ENCODE measurements around the gene ELFN2. TPM values are rescaled to one million over a fixed set of nuclear protein-coding genes. Genes with fewer than 3 reads are reported as not detected.
"Not testable (repeated sequence)": the region's sequence is repeated elsewhere in the genome, so short reads cannot be mapped to it uniquely, and the experiment has no call there.

ELFN2 gene
- total RNA-seq, 1 experiment from 2014 or later = 30.8 TPM

GRCh38 chr22:37470087-37470445, 42.8 kb upstream of the ELFN2 start:
- Histone ChIP-seq H3K4me2 (no peak overlapping the region), H3K9me2 (ENCODE audit: insufficient read depth) (no peaks in the 10 kb centered on the region), H3K36me3 (ENCODE audit: low read depth) (no peaks in the 10 kb centered on the region), H3K27me3 (ENCODE audit: insufficient read depth, low read depth) (no peaks in the 10 kb centered on the region), H3K4me3 (no peak overlapping the region), H2AFZ (no peak overlapping the region), H3K79me2 (ENCODE audit: low read depth) (no peaks in the 10 kb centered on the region), H3K27ac (no peak overlapping the region), H3F3A (ENCODE audit: insufficient read depth, low read depth) (peaks cover 10% of the 10 kb centered on the region; the same call in 1 of the 2 replicates), H3K4me1 (replicated peaks; ENCODE audit: insufficient read depth) (no peaks in the 10 kb centered on the region), H3K9me3 (ENCODE audit: insufficient read depth, low read depth) (no peaks in the 10 kb centered on the region), H4K20me1 (ENCODE audit: insufficient read depth) (no peaks in the 10 kb centered on the region)
- ChIA-PET POLR2A (ENCODE audit: unreplicated experiment) (no interaction called here), CTCF (interaction anchor here (0.6 kb wide), 1 partner anchor 164 kb away, joined by 3 read pairs; no protein-coding TSS in a partner anchor)
- TF ChIP-seq EZH2 (IDR thresholded peaks at IDR 0.05; ENCODE audit: low read depth) = no peak
- TF ChIP-seq CTCF (conservative IDR thresholded peaks at IDR 0.05) = no peak
- no peak for DNase-seq
- intact Hi-C loops (cut with micrococcal nuclease; ENCODE audit: unreplicated experiment) = no loop called here
- BruUV-seq (replicated peaks) = no TSS peak

- no TSS peak for BruUV-seq (replicated peaks)
- Histone ChIP-seq H3K79me2 (ENCODE audit: low read depth) (no peaks in the 10 kb centered on the region), H3K4me2 (no peak overlapping the region), H4K20me1 (ENCODE audit: insufficient read depth) (no peaks in the 10 kb centered on the region), H3K36me3 (ENCODE audit: low read depth) (no peaks in the 10 kb centered on the region), H3K4me3 (no peak overlapping the region), H3K27me3 (ENCODE audit: insufficient read depth, low read depth) (no peaks in the 10 kb centered on the region), H3K27ac (no peak overlapping the region), H2AFZ (no peak overlapping the region), H3K4me1 (replicated peaks; ENCODE audit: insufficient read depth) (no peaks in the 10 kb centered on the region), H3K9me3 (ENCODE audit: insufficient read depth, low read depth) (no peaks in the 10 kb centered on the region), H3F3A (ENCODE audit: insufficient read depth, low read depth) (peaks cover 10% of the 10 kb centered on the region; the same call in 1 of the 2 replicates), H3K9me2 (ENCODE audit: insufficient read depth) (no peaks in the 10 kb centered on the region)
- TF ChIP-seq CTCF (conservative IDR thresholded peaks at IDR 0.05) (no peak), EZH2 (IDR thresholded peaks at IDR 0.05; ENCODE audit: low read depth) (no peak)
- CTCF ChIA-PET = interaction anchor here (0.6 kb wide), 1 partner anchor 164 kb away, joined by 3 read pairs; no protein-coding TSS in a partner anchor
- POLR2A ChIA-PET (ENCODE audit: unreplicated experiment) = no interaction called here
- intact Hi-C loops (cut with micrococcal nuclease; ENCODE audit: unreplicated experiment) = no loop called here
- DNase-seq = no peak
These were observed 42.3 kb upstream of the ELFN2 start for GRCh38 chr22:37469416-37470086.

- H3K27me3 ChIP-seq (ENCODE audit: insufficient read depth, low read depth); H3K36me3 ChIP-seq (ENCODE audit: low read depth); H3K4me3 ChIP-seq; DNase-seq; H3K27ac ChIP-seq; H3K79me2 ChIP-seq (ENCODE audit: low read depth); BruUV-seq (replicated peaks); H3K4me2 ChIP-seq; H4K20me1 ChIP-seq (ENCODE audit: insufficient read depth); H3K9me2 ChIP-seq (ENCODE audit: insufficient read depth); intact Hi-C loops (cut with micrococcal nuclease; ENCODE audit: unreplicated experiment); H2AFZ ChIP-seq; H3K4me1 ChIP-seq (replicated peaks; ENCODE audit: insufficient read depth); POLR2A ChIA-PET (ENCODE audit: unreplicated experiment); H3K9me3 ChIP-seq (ENCODE audit: insufficient read depth, low read depth): not testable (repeated sequence)
- peaks cover 10% of the 10 kb centered on the region; the same call in 1 of the 2 replicates for H3F3A ChIP-seq (ENCODE audit: insufficient read depth, low read depth)
- CTCF ChIA-PET = interaction anchor here (0.7 kb wide), 1 partner anchor 11 kb away, joined by 4 read pairs; no protein-coding TSS in a partner anchor
These were observed 41.0 kb upstream of the ELFN2 start for GRCh38 chr22:37468201-37468695.
